Naive thymus-derived CD4-positive, alpha-beta T cell (primary cell): ENCODE data around the gene ATP11B. TPM values are rescaled to one million over a fixed set of nuclear protein-coding genes. Genes with fewer than 3 reads are reported as not detected.

Source experiments
- ATAC-seq: fragments of 150-1000 bp; cut with Tn5 transposase; 2 replicates; pipeline ENCODE4 v1.10.0; 2021; ENCODE audit warnings: mild to moderate bottlenecking, moderate library complexity
- CTCF ChIA-PET: fragments of 350-600 bp; sonication (Branson Sonifier 250); formaldehyde crosslinking; loops from one replicate; lab custom pipeline; 2021; ENCODE audit warnings: antibody characterized with exemption; lab: Charles Lee
- POLR2A ChIA-PET: fragments of 350-600 bp; sonication (Branson Sonifier 250); formaldehyde crosslinking; loops from one replicate; lab custom pipeline; 2021; ENCODE audit warnings: antibody characterized with exemption, inconsistent platforms; lab: Charles Lee
- DNase-seq, 9 donors: peaks; one replicate each; pipeline versions ENCODE4 v3.0.0 to v3.0.0-alpha.2; 2020 to 2022; ENCODE audit warnings: mixed read lengths in 1 of 9
- H3K27ac ChIP-seq: one replicate; pipeline ENCODE4 v1.7.0; 2013; ENCODE audit warnings: mild to moderate bottlenecking, low read depth, low read length, moderate library complexity
- H3K27me3 ChIP-seq, 2 donors: one replicate each; pipeline ENCODE4 v1.7.0; 2013; ENCODE audit warnings: low read length in 2 of 2, mild to moderate bottlenecking in 2 of 2, moderate library complexity in 2 of 2; ENCODE audit not compliant: control insufficient read depth in 2 of 2, insufficient read depth in 2 of 2
- H3K36me3 ChIP-seq, 3 experiments: 1 replicate in 2 of 3; 2 replicates in 1 of 3; pipeline ENCODE4 v1.7.0; 2013; ENCODE audit warnings: low read length in 3 of 3, mild to moderate bottlenecking in 3 of 3, moderate library complexity in 1 of 3; ENCODE audit not compliant: insufficient read depth in 3 of 3, control insufficient read depth in 2 of 3
- H3K4me1 ChIP-seq, 2 donors: one replicate each; pipeline ENCODE4 v1.7.0; 2013; ENCODE audit warnings: low read length in 2 of 2, mild to moderate bottlenecking in 2 of 2, moderate library complexity in 1 of 2; ENCODE audit not compliant: control insufficient read depth in 2 of 2, insufficient read depth in 2 of 2
- H3K4me3 ChIP-seq: 2 replicates; pipeline ENCODE4 v1.7.0; 2013; ENCODE audit warnings: mild to moderate bottlenecking, low read length
- H3K9me3 ChIP-seq, 3 experiments: 1 replicate in 2 of 3; 2 replicates in 1 of 3; pipeline ENCODE4 v1.7.0; 2013; ENCODE audit warnings: low read length in 3 of 3; ENCODE audit not compliant: control insufficient read depth in 2 of 3
- H3K27ac Mint-ChIP-seq, 9 donors: one replicate each; pipeline ENCODE4 v1.8.0; 2020 to 2022; ENCODE audit warnings: mixed read lengths in 9 of 9, mild to moderate bottlenecking in 8 of 9, moderate library complexity in 5 of 9, inconsistent platforms in 2 of 9
- H3K27me3 Mint-ChIP-seq, 5 donors: one replicate each; pipeline ENCODE4 v1.8.0; 2021 to 2022; ENCODE audit warnings: mixed read lengths in 5 of 5, mild to moderate bottlenecking in 1 of 5
- H3K36me3 Mint-ChIP-seq, 5 donors: one replicate each; pipeline ENCODE4 v1.8.0; 2020 to 2022; ENCODE audit warnings: mixed read lengths in 5 of 5, mild to moderate bottlenecking in 3 of 5, inconsistent platforms in 1 of 5
- H3K4me1 Mint-ChIP-seq, 7 donors: one replicate each; pipeline ENCODE4 v1.8.0; 2020 to 2022; ENCODE audit warnings: mixed read lengths in 7 of 7, mild to moderate bottlenecking in 3 of 7, inconsistent platforms in 1 of 7
- H3K4me3 Mint-ChIP-seq, 10 donors: one replicate each; pipeline ENCODE4 v1.8.0; 2020 to 2022; ENCODE audit warnings: mild to moderate bottlenecking in 10 of 10, mixed read lengths in 10 of 10, moderate library complexity in 6 of 10, inconsistent platforms in 2 of 10
- H3K9me3 Mint-ChIP-seq, 11 donors: one replicate each; pipeline ENCODE4 v1.8.0; 2020 to 2022; ENCODE audit warnings: mixed read lengths in 11 of 11, mild to moderate bottlenecking in 4 of 11, inconsistent platforms in 1 of 11, moderate library complexity in 1 of 11
- intact Hi-C, 2 donors: fragments of 100-400 bp; cut with micrococcal nuclease; formaldehyde crosslinking; loops; one replicate each; pipeline ENCODE4 v1.15.1; 2023
- polyA plus RNA-seq, 2 donors: library from polyadenylated mRNA; unstranded; fragments of 300-500 nt; fragmentation: Illumina TruSeq; gene quantifications; one replicate each; pipeline ENCODE4 v1.2.3, GENCODE V29; 2021
- total RNA-seq, 6 experiments: library from RNA in 5 of 6; stranded (reverse) in 5 of 6; gene quantifications; 1 replicate in 5 of 6; 2 replicates in 1 of 6; pipeline ENCODE4 v1.2.3 and lab custom pipeline; 2021 to 2026

The ATP11B gene
- total and polyA plus RNA-seq, 7 experiments from 2014 or later, result 28.4 to 136 (median 113) TPM

GRCh38 chr3:182892226-182892625, 98.9 kb downstream of the ATP11B start:
- H3K4me1 ChIP-seq, result no peaks in the 10 kb centered on the region
- intact Hi-C loops, result no loop called here
- H3K9me3 Mint-ChIP-seq, result peaks cover 0 to 1% (median 0%) of the 10 kb centered on the region in 11 donors
- DNase-seq (no peak), ATAC-seq (no peak)
- ChIA-PET CTCF (no interaction called here), POLR2A (no interaction called here)
- H3K36me3 Mint-ChIP-seq, result peaks cover 4 to 42% (median 27%) of the 10 kb centered on the region in 5 donors
- peaks cover 0 to 52% (median 10%) of the 10 kb centered on the region in 3 experiments for H3K36me3 ChIP-seq
- no peaks in the 10 kb centered on the region for H3K27me3 ChIP-seq
- peaks cover 0 to 5% (median 0%) of the 10 kb centered on the region in 7 donors for H3K4me1 Mint-ChIP-seq
- H3K27ac ChIP-seq, result no peak overlapping the region
- no peak overlapping the region for H3K4me3 Mint-ChIP-seq
- peak overlapping the region in 6 of 9 donors; percentile 19 to 81 (median 53) for H3K27ac Mint-ChIP-seq
- no peak overlapping the region for H3K4me3 ChIP-seq
- H3K27me3 Mint-ChIP-seq, result no peaks in the 10 kb centered on the region
- no peaks in the 10 kb centered on the region for H3K9me3 ChIP-seq

- no peaks in the 10 kb centered on the region for H3K9me3 ChIP-seq
- Mint-ChIP-seq H3K9me3 (peaks cover 0 to 1% (median 0%) of the 10 kb centered on the region in 11 donors), H3K4me3 (no peak overlapping the region), H3K4me1 (peaks cover 0 to 5% (median 0%) of the 10 kb centered on the region in 7 donors), H3K36me3 (peaks cover 0 to 35% (median 24%) of the 10 kb centered on the region in 5 donors), H3K27me3 (no peaks in the 10 kb centered on the region), H3K27ac (peak overlapping the region in 6 of 9 donors; percentile 4 to 74 (median 36))
- intact Hi-C loops, result no loop called here
- H3K4me1 ChIP-seq, result no peaks in the 10 kb centered on the region
- CTCF ChIA-PET, result no interaction called here
- H3K36me3 ChIP-seq, result peaks cover 0 to 47% (median 4%) of the 10 kb centered on the region in 3 experiments
- POLR2A ChIA-PET, result no interaction called here
- ATAC-seq (no peak), DNase-seq (no peak)
- no peaks in the 10 kb centered on the region for H3K27me3 ChIP-seq
- H3K4me3 ChIP-seq, result no peak overlapping the region
- no peak overlapping the region for H3K27ac ChIP-seq
These were observed 102.3 kb downstream of the ATP11B start for GRCh38 chr3:182895513-182896112.

- DNase-seq, result no peak
- intact Hi-C loops, result no loop called here
- H3K27ac ChIP-seq, result no peak overlapping the region
- H3K4me3 ChIP-seq, result no peak overlapping the region
- ChIA-PET CTCF (no interaction called here), POLR2A (interaction anchor here (0.7 kb wide), 1 partner anchor 34 kb away, joined by 3 read pairs; no protein-coding TSS in a partner anchor)
- ATAC-seq, result no peak
- Mint-ChIP-seq H3K4me1 (peaks cover 0 to 5% (median 0%) of the 10 kb centered on the region in 7 donors), H3K36me3 (peaks cover 0 to 28% (median 20%) of the 10 kb centered on the region in 5 donors), H3K27ac (peak overlapping the region in 2 of 9 donors; percentile 22 to 42), H3K27me3 (no peaks in the 10 kb centered on the region), H3K9me3 (peaks cover 0 to 1% (median 0%) of the 10 kb centered on the region in 11 donors), H3K4me3 (no peak overlapping the region)
- H3K36me3 ChIP-seq, result peaks cover 0 to 41% (median 4%) of the 10 kb centered on the region in 3 experiments
- no peaks in the 10 kb centered on the region for H3K27me3 ChIP-seq
- H3K4me1 ChIP-seq, result no peaks in the 10 kb centered on the region
- no peaks in the 10 kb centered on the region for H3K9me3 ChIP-seq
These were observed 103.2 kb downstream of the ATP11B start for GRCh38 chr3:182896553-182896952.

- Histone ChIP-seq H3K36me3 (peaks cover 0 to 40% (median 9%) of the 10 kb centered on the region in 3 experiments), H3K4me3 (no peak overlapping the region), H3K27ac (no peak overlapping the region), H3K9me3 (no peaks in the 10 kb centered on the region), H3K27me3 (no peaks in the 10 kb centered on the region), H3K4me1 (no peaks in the 10 kb centered on the region)
- peak overlapping the region in 6 of 9 donors; percentile 3 to 70 (median 50) for H3K27ac Mint-ChIP-seq
- ChIA-PET CTCF (no interaction called here), POLR2A (no interaction called here)
- ATAC-seq (no peak), DNase-seq (no peak)
- no peaks in the 10 kb centered on the region for H3K27me3 Mint-ChIP-seq
- no peak overlapping the region for H3K4me3 Mint-ChIP-seq
- peaks cover 0 to 6% (median 0%) of the 10 kb centered on the region in 7 donors for H3K4me1 Mint-ChIP-seq
- intact Hi-C loops, result loop anchor here in 1 of 2 donors (10.0 kb wide), 1 partner anchor 187 kb away; no protein-coding TSS in a partner anchor
- peaks cover 0 to 34% (median 20%) of the 10 kb centered on the region in 5 donors for H3K36me3 Mint-ChIP-seq
- H3K9me3 Mint-ChIP-seq, result no peaks in the 10 kb centered on the region
These were observed 108.9 kb downstream of the ATP11B start for GRCh38 chr3:182902236-182902635.

GRCh38 chr3:182904164-182904563, 110.9 kb downstream of the ATP11B start:
- no peak overlapping the region for H3K4me3 ChIP-seq
- POLR2A ChIA-PET, result no interaction called here
- peaks cover 0 to 35% (median 5%) of the 10 kb centered on the region in 3 experiments for H3K36me3 ChIP-seq
- DNase-seq, result no peak
- intact Hi-C loops, result loop anchor here in 1 of 2 donors (10.0 kb wide), 1 partner anchor 189 kb away; no protein-coding TSS in a partner anchor
- no peak for ATAC-seq
- no peaks in the 10 kb centered on the region for H3K27me3 Mint-ChIP-seq
- H3K4me1 ChIP-seq, result no peaks in the 10 kb centered on the region
- H3K9me3 ChIP-seq, result no peaks in the 10 kb centered on the region
- no peak overlapping the region for H3K27ac ChIP-seq
- H3K4me3 Mint-ChIP-seq, result no peak overlapping the region
- H3K27me3 ChIP-seq, result no peaks in the 10 kb centered on the region
- H3K36me3 Mint-ChIP-seq, result peaks cover 0 to 34% (median 19%) of the 10 kb centered on the region in 5 donors
- CTCF ChIA-PET, result interaction anchor here (1.8 kb wide), 1 partner anchor 12 kb away, joined by 5 read pairs; no protein-coding TSS in a partner anchor
- no peaks in the 10 kb centered on the region for H3K9me3 Mint-ChIP-seq
- H3K4me1 Mint-ChIP-seq, result peaks cover 0 to 8% (median 2%) of the 10 kb centered on the region in 7 donors
- peak overlapping the region in 6 of 9 donors; percentile 21 to 81 (median 53) for H3K27ac Mint-ChIP-seq

GRCh38 chr3:182905623-182906022, 112.3 kb downstream of the ATP11B start:
- ChIA-PET CTCF (no interaction called here), POLR2A (no interaction called here)
- Mint-ChIP-seq H3K36me3 (peaks cover 0 to 26% (median 19%) of the 10 kb centered on the region in 5 donors), H3K27ac (peak overlapping the region in 6 of 9 donors; percentile 17 to 59 (median 48)), H3K9me3 (no peaks in the 10 kb centered on the region), H3K27me3 (no peaks in the 10 kb centered on the region), H3K4me3 (no peak overlapping the region), H3K4me1 (peaks cover 0 to 19% (median 9%) of the 10 kb centered on the region in 7 donors)
- H3K4me1 ChIP-seq, result no peaks in the 10 kb centered on the region
- no peaks in the 10 kb centered on the region for H3K27me3 ChIP-seq
- ATAC-seq, result no peak
- DNase-seq, result no peak
- H3K36me3 ChIP-seq, result peaks cover 0 to 28% (median 5%) of the 10 kb centered on the region in 3 experiments
- no peak overlapping the region for H3K4me3 ChIP-seq
- no peak overlapping the region for H3K27ac ChIP-seq
- H3K9me3 ChIP-seq, result no peaks in the 10 kb centered on the region
- intact Hi-C loops, result loop anchor here in 1 of 2 donors (5.0 to 10.0 kb wide), 2 partner anchors 191 to 482 kb away; no protein-coding TSS in a partner anchor
